Type B pancreatic cell (in vitro differentiated cells): ENCODE measurements around the gene DNAL1. TPM values are rescaled to one million over a fixed set of nuclear protein-coding genes. Genes with fewer than 3 reads are reported as not detected.
"Not testable (repeated sequence)": the region's sequence is repeated elsewhere in the genome, so short reads cannot be mapped to it uniquely, and the experiment has no call there.

Source experiments
- DNase-seq: peaks from one replicate; pipeline ENCODE4 v3.0.0; 2021; ENCODE audit warnings: mixed read lengths; ENCODE audit not compliant: unreplicated experiment; ENCODE audit errors: extremely low spot score
- H3K27ac Mint-ChIP-seq: 2 replicates; pipeline ENCODE4 v1.8.0; 2021; ENCODE audit warnings: mild to moderate bottlenecking, mixed read lengths
- H3K27me3 Mint-ChIP-seq: 2 replicates; pipeline ENCODE4 v1.8.0; 2021; ENCODE audit warnings: mixed read lengths
- H3K36me3 Mint-ChIP-seq: 2 replicates; pipeline ENCODE4 v1.8.0; 2021; ENCODE audit warnings: mixed read lengths
- H3K4me1 Mint-ChIP-seq: one replicate; pipeline ENCODE4 v1.8.0; 2021; ENCODE audit warnings: mixed read lengths; ENCODE audit not compliant: unreplicated experiment
- H3K4me3 Mint-ChIP-seq: 2 replicates; pipeline ENCODE4 v1.8.0; 2021; ENCODE audit warnings: mild to moderate bottlenecking, mixed read lengths
- H3K9me3 Mint-ChIP-seq: 2 replicates; pipeline ENCODE4 v1.8.0; 2021; ENCODE audit warnings: mixed read lengths
- CTCF ChIP-seq: fragments of 200-600 bp; sonication (generic); conservative IDR thresholded peaks from 2 replicates; pipeline ENCODE4 v1.5.0; 2021; ENCODE audit warnings: antibody characterized with exemption, mild to moderate bottlenecking
- total RNA-seq: library from RNA; stranded (reverse); gene quantifications from 2 replicates; pipeline ENCODE4 v1.2.1, GENCODE V29; 2021; ENCODE audit warnings: low replicate concordance

The DNAL1 gene
- total RNA-seq, 1 donor from 2014 or later = 20.3 TPM

GRCh38 chr14:73630009-73630780, 14.6 kb upstream of the DNAL1 start:
- TF ChIP-seq CTCF = no peak
- H3K9me3 Mint-ChIP-seq = no peaks in the 10 kb centered on the region
- peaks cover 14% of the 10 kb centered on the region for H3K4me1 Mint-ChIP-seq
- peak overlapping the region; percentile 50 for H3K4me3 Mint-ChIP-seq
- no peaks in the 10 kb centered on the region for H3K36me3 Mint-ChIP-seq
- no peak for DNase-seq
- peak overlapping the region; percentile 92 for H3K27ac Mint-ChIP-seq
- H3K27me3 Mint-ChIP-seq = peaks cover 10% of the 10 kb centered on the region

GRCh38 chr14:73633116-73634010, 11.4 kb upstream of the DNAL1 start:
- Mint-ChIP-seq H3K36me3 (no peaks in the 10 kb centered on the region), H3K27ac (peak overlapping the region; percentile 72), H3K27me3 (peaks cover 20% of the 10 kb centered on the region), H3K4me1 (peaks cover 14% of the 10 kb centered on the region), H3K4me3 (peak overlapping the region; percentile 70), H3K9me3 (no peaks in the 10 kb centered on the region)
- no peak for DNase-seq
- peak; percentile 96 for TF ChIP-seq CTCF

- Mint-ChIP-seq H3K36me3 (no peaks in the 10 kb centered on the region), H3K27ac (no peak overlapping the region), H3K4me1 (peaks cover 12% of the 10 kb centered on the region), H3K4me3 (peak overlapping the region; percentile 70), H3K27me3 (peaks cover 22% of the 10 kb centered on the region), H3K9me3 (no peaks in the 10 kb centered on the region)
- TF ChIP-seq CTCF = no peak
- peak; percentile 70 for DNase-seq
Observed at GRCh38 chr14:73634011-73634833, 10.6 kb upstream of the DNAL1 start.

- H3K27ac Mint-ChIP-seq, DNase-seq, H3K4me1 Mint-ChIP-seq, H3K9me3 Mint-ChIP-seq, H3K4me3 Mint-ChIP-seq, H3K36me3 Mint-ChIP-seq: not testable (repeated sequence)
- H3K27me3 Mint-ChIP-seq = peaks cover 23% of the 10 kb centered on the region
Observed at GRCh38 chr14:73636355-73636754, 8.4 kb upstream of the DNAL1 start.

- Mint-ChIP-seq H3K9me3 (no peaks in the 10 kb centered on the region), H3K4me1 (peaks cover 5% of the 10 kb centered on the region), H3K36me3 (no peaks in the 10 kb centered on the region), H3K27ac (no peak overlapping the region), H3K27me3 (peaks cover 23% of the 10 kb centered on the region), H3K4me3 (no peak overlapping the region)
- TF ChIP-seq CTCF = no peak
- DNase-seq = no peak
Observed at GRCh38 chr14:73637830-73638229, 7.0 kb upstream of the DNAL1 start.
